ENCODE measurements around the gene CUTA. TPM values are rescaled to one million over a fixed set of nuclear protein-coding genes. Genes with fewer than 3 reads are reported as not detected.

Gene CUTA
- total RNA-seq, 1 experiment from 2014 or later = 212 TPM

DNA sequence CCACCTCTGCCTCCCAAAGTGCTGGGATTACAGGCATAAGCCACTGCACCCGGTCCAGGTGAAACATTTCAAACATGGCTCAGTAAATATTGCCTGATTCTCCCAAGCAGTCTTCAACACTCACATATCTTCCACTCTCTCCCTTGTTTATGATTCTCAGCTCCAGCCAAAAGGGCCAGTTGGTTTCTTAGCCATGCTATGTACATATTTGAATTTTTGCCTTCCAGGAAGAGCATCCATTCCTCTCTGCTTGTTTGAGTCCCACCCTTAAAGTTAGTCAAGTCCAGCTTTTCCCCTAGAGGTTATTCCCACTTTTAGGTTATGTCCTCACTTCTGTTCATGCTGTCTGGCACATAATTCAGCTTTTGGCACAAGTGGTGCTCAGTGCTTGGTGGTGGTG is 20.4 kb downstream of the CUTA start:
- H3K4me3 Mint-ChIP-seq (ENCODE audit: unreplicated experiment) = no peak overlapping the region
- no peak for DNase-seq (ENCODE audit: unreplicated experiment)
- H3K36me3 Mint-ChIP-seq (ENCODE audit: insufficient read depth, unreplicated experiment) = peaks cover 35% of the 10 kb centered on the region
- ChIA-PET POLR2A (interaction anchor here (0.6 to 3.9 kb wide), 3 partner anchors 12 to 344 kb away, joined by 3 to 15 read pairs (median 5); partner anchors contain the start of gene ZBTB9), CTCF (interaction anchor here (0.5 to 2.2 kb wide), 3 partner anchors 11 to 52 kb away, joined by 3 to 11 read pairs (median 3); partner anchors contain the start of gene CUTA)
- peak overlapping the region; percentile 43 for H3K27ac Mint-ChIP-seq (ENCODE audit: low read depth, unreplicated experiment)
- no peak for TF ChIP-seq CTCF (IDR thresholded peaks at IDR 0.05; ENCODE audit: unreplicated experiment)
- intact Hi-C loops (cut with micrococcal nuclease) = no loop called here
- no peaks in the 10 kb centered on the region for H3K27me3 Mint-ChIP-seq (ENCODE audit: insufficient read depth, unreplicated experiment)
- BruUV-seq (replicated peaks) = no TSS peak
- peaks cover 31% of the 10 kb centered on the region for H3K4me1 Mint-ChIP-seq (ENCODE audit: insufficient read depth, unreplicated experiment)
- no peaks in the 10 kb centered on the region for H3K9me3 Mint-ChIP-seq (ENCODE audit: unreplicated experiment)

DNA sequence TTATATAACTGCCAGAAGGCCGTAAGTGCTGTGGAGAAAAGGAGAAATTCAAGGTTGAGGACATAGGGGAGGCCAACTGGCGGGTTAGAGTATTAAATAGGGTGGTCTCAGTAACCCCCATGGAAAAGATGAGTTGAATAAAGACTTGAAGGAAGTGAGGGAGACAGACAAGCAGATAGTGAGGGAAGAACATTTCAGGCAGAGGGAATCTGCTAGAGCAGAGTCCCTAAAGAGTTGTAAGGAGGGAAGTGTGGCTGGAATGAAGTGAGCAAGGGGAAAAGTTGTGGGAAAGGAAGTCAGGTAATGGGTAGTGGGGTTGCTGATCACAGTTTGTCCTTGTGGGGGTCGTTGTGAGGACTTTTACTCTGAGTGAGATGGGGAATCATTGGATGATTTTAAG is 24.9 kb downstream of the CUTA start:
- peaks cover 37% of the 10 kb centered on the region for H3K4me1 Mint-ChIP-seq (ENCODE audit: insufficient read depth, unreplicated experiment)
- ChIA-PET POLR2A (interaction anchor here (0.6 to 2.0 kb wide), 3 partner anchors 16 to 1022 kb away, joined by 3 to 12 read pairs (median 4); partner anchors contain the start of gene BAK1), CTCF (interaction anchor here (0.6 to 1.6 kb wide), 5 partner anchors 8 to 474 kb away, joined by 3 to 5 read pairs (median 3); no protein-coding TSS in a partner anchor)
- no peaks in the 10 kb centered on the region for H3K27me3 Mint-ChIP-seq (ENCODE audit: insufficient read depth, unreplicated experiment)
- peak overlapping the region; percentile 72 for H3K27ac Mint-ChIP-seq (ENCODE audit: low read depth, unreplicated experiment)
- DNase-seq (ENCODE audit: unreplicated experiment) = no peak
- no TSS peak for BruUV-seq (replicated peaks)
- peak overlapping the region; percentile 81 for H3K4me3 Mint-ChIP-seq (ENCODE audit: unreplicated experiment)
- TF ChIP-seq CTCF (IDR thresholded peaks at IDR 0.05; ENCODE audit: unreplicated experiment) = no peak
- no peaks in the 10 kb centered on the region for H3K9me3 Mint-ChIP-seq (ENCODE audit: unreplicated experiment)
- intact Hi-C loops (cut with micrococcal nuclease) = no loop called here
- H3K36me3 Mint-ChIP-seq (ENCODE audit: insufficient read depth, unreplicated experiment) = peaks cover 7% of the 10 kb centered on the region

DNA sequence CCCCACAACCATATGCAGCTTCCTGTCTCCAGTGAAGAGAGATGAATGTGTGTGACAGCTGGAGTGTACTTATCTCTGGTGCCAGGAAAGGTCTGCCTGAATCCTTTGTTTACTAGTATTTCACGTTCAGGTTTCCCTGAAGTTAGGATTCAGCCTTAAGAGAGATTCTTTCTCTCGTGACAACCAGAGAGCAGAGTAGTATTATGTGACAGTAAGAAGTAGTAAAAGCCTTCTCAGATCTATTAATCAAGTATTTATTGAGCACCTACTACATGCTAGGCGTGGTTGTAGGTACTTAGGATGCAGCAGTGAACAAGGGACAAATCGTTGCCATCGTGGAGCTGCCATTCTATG is 25.3 kb downstream of the CUTA start:
- H3K27ac Mint-ChIP-seq (ENCODE audit: low read depth, unreplicated experiment) = peak overlapping the region; percentile 72
- ChIA-PET POLR2A (interaction anchor here (1.0 to 2.0 kb wide), 7 partner anchors 16 to 420 kb away, joined by 3 to 12 read pairs (median 5); partner anchors contain the start of genes BAK1, CUTA, RPS18 and VPS52), CTCF (interaction anchor here (0.8 to 1.6 kb wide), 3 partner anchors 8 to 474 kb away, joined by 3 to 4 read pairs (median 3); no protein-coding TSS in a partner anchor)
- no TSS peak for BruUV-seq (replicated peaks)
- TF ChIP-seq CTCF (IDR thresholded peaks at IDR 0.05; ENCODE audit: unreplicated experiment) = no peak
- H3K9me3 Mint-ChIP-seq (ENCODE audit: unreplicated experiment) = no peaks in the 10 kb centered on the region
- H3K4me3 Mint-ChIP-seq (ENCODE audit: unreplicated experiment) = peak overlapping the region; percentile 81
- peaks cover 3% of the 10 kb centered on the region for H3K36me3 Mint-ChIP-seq (ENCODE audit: insufficient read depth, unreplicated experiment)
- intact Hi-C loops (cut with micrococcal nuclease) = no loop called here
- no peak for DNase-seq (ENCODE audit: unreplicated experiment)
- H3K4me1 Mint-ChIP-seq (ENCODE audit: insufficient read depth, unreplicated experiment) = peaks cover 37% of the 10 kb centered on the region
- H3K27me3 Mint-ChIP-seq (ENCODE audit: insufficient read depth, unreplicated experiment) = no peaks in the 10 kb centered on the region

GRCh38 chr6:33391922-33392594 is 25.8 kb downstream of the CUTA start:
- peak overlapping the region; percentile 81 for H3K4me3 Mint-ChIP-seq (ENCODE audit: unreplicated experiment)
- POLR2A ChIA-PET = interaction anchor here (1.0 to 2.0 kb wide), 7 partner anchors 17 to 420 kb away, joined by 3 to 12 read pairs (median 5); partner anchors contain the start of genes BAK1, CUTA, RPS18 and VPS52
- H3K27ac Mint-ChIP-seq (ENCODE audit: low read depth, unreplicated experiment) = peak overlapping the region; percentile 72
- H3K27me3 Mint-ChIP-seq (ENCODE audit: insufficient read depth, unreplicated experiment) = no peaks in the 10 kb centered on the region
- TF ChIP-seq CTCF (IDR thresholded peaks at IDR 0.05; ENCODE audit: unreplicated experiment) = no peak
- CTCF ChIA-PET = interaction anchor here (1.3 to 1.6 kb wide), 2 partner anchors 9 to 48 kb away, joined by 3 to 4 read pairs; no protein-coding TSS in a partner anchor
- intact Hi-C loops (cut with micrococcal nuclease) = loop anchor here (1.0 to 2.0 kb wide), 4 partner anchors 18 to 47 kb away; partner anchors contain the start of gene CUTA
- TSS peak; percentile 79 for BruUV-seq (replicated peaks)
- H3K36me3 Mint-ChIP-seq (ENCODE audit: insufficient read depth, unreplicated experiment) = no peaks in the 10 kb centered on the region
- no peaks in the 10 kb centered on the region for H3K9me3 Mint-ChIP-seq (ENCODE audit: unreplicated experiment)
- H3K4me1 Mint-ChIP-seq (ENCODE audit: insufficient read depth, unreplicated experiment) = peaks cover 37% of the 10 kb centered on the region
- DNase-seq (ENCODE audit: unreplicated experiment) = peak; percentile 43

Measured in MCF 10A (cell line).